ENCODE data around the gene SERF2. TPM values are rescaled to one million over a fixed set of nuclear protein-coding genes. Genes with fewer than 3 reads are reported as not detected.
A peak's percentile ranks its signal among the peaks of the same experiment; 100 is the strongest.

SERF2 gene
- total RNA-seq, 1 donor from 2014 or later: 175 TPM

DNA sequence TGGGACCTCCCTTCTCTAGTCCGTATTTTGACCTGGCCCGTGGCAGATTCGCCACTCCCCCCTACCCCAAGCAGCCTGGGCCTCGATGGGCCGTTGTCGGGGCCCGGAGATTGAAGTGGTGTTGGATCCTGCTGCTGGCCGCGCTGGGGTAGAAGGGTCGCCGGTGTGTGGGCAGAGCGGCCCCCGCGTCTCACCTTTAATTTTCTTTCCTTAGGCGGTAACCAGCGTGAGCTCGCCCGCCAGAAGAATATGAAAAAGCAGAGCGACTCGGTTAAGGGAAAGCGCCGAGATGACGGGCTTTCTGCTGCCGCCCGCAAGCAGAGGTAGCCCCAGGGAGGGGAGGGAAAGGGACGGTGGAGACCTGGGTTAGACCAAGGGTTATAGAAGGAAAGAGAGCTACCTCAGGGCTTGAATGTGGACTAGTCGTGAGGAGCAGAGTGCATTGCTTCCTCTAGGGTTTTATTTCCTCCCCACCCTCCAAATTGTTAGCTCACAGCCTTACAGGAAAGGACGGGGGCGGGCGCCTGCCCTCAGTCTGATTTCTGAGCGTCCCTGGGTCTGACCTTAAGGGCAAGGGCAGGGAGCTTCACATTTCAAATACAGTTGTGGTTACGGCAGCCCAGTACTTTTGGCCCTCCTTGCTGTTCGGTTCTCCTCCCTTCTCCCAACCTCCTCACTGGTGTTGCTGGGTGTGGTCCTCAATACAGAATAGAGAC, 799 bp downstream of the SERF2 start:
- Histone ChIP-seq H3K27ac (ENCODE audit: low read depth, low read length) (peak overlapping the region; percentile 99), H3K9ac (ENCODE audit: low read depth in 1 of 3, low read length in 3 of 3) (peak overlapping the region; percentile 100), H3K4me3 (ENCODE audit: low read length in 3 of 3) (peak overlapping the region; percentile 90 to 100 (median 93)), H3K9me3 (ENCODE audit: control insufficient read depth in 3 of 3, low read length in 3 of 3) (no peaks in the 10 kb centered on the region), H3K36me3 (ENCODE audit: control insufficient read depth in 3 of 3, insufficient read depth in 3 of 3, low read length in 3 of 3) (peaks cover 29 to 43% (median 38%) of the 10 kb centered on the region in 3 donors), H3K4me1 (ENCODE audit: control insufficient read depth in 3 of 3, insufficient read depth in 3 of 3, low read length in 3 of 3) (peaks cover 40 to 53% (median 41%) of the 10 kb centered on the region in 3 donors), H3K27me3 (ENCODE audit: control insufficient read depth in 3 of 3, insufficient read depth in 3 of 3, low read length in 3 of 3) (no peaks in the 10 kb centered on the region)

DNA sequence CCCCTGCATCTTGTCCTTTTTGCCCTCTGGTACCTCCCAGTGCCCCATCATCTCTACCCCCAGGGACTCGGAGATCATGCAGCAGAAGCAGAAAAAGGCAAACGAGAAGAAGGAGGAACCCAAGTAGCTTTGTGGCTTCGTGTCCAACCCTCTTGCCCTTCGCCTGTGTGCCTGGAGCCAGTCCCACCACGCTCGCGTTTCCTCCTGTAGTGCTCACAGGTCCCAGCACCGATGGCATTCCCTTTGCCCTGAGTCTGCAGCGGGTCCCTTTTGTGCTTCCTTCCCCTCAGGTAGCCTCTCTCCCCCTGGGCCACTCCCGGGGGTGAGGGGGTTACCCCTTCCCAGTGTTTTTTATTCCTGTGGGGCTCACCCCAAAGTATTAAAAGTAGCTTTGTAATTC, 1.5 kb downstream of the SERF2 start:
- Histone ChIP-seq H3K9ac (ENCODE audit: low read depth in 1 of 3, low read length in 3 of 3) (peak overlapping the region; percentile 100), H3K36me3 (ENCODE audit: control insufficient read depth in 3 of 3, insufficient read depth in 3 of 3, low read length in 3 of 3) (peaks cover 29 to 43% (median 40%) of the 10 kb centered on the region in 3 donors), H3K27ac (ENCODE audit: low read depth, low read length) (peak overlapping the region; percentile 99), H3K9me3 (ENCODE audit: control insufficient read depth in 3 of 3, low read length in 3 of 3) (no peaks in the 10 kb centered on the region), H3K4me3 (ENCODE audit: low read length in 3 of 3) (peak overlapping the region; percentile 90 to 100 (median 93)), H3K4me1 (ENCODE audit: control insufficient read depth in 3 of 3, insufficient read depth in 3 of 3, low read length in 3 of 3) (peaks cover 45 to 59% (median 45%) of the 10 kb centered on the region in 3 donors), H3K27me3 (ENCODE audit: control insufficient read depth in 3 of 3, insufficient read depth in 3 of 3, low read length in 3 of 3) (no peaks in the 10 kb centered on the region)

GRCh38 chr15:43794269-43795037, 2.3 kb downstream of the SERF2 start:
- Histone ChIP-seq H3K9ac (ENCODE audit: low read depth in 1 of 3, low read length in 3 of 3) (peak overlapping the region; percentile 22 to 100 (median 100)), H3K27me3 (ENCODE audit: control insufficient read depth in 3 of 3, insufficient read depth in 3 of 3, low read length in 3 of 3) (no peaks in the 10 kb centered on the region), H3K36me3 (ENCODE audit: control insufficient read depth in 3 of 3, insufficient read depth in 3 of 3, low read length in 3 of 3) (peaks cover 37 to 50% (median 47%) of the 10 kb centered on the region in 3 donors), H3K27ac (ENCODE audit: low read depth, low read length) (peak overlapping the region; percentile 99), H3K9me3 (ENCODE audit: control insufficient read depth in 3 of 3, low read length in 3 of 3) (no peaks in the 10 kb centered on the region), H3K4me1 (ENCODE audit: control insufficient read depth in 3 of 3, insufficient read depth in 3 of 3, low read length in 3 of 3) (peaks cover 45 to 67% (median 52%) of the 10 kb centered on the region in 3 donors), H3K4me3 (ENCODE audit: low read length in 3 of 3) (peak overlapping the region in 2 of 3 donors; percentile 93 to 100)

- Histone ChIP-seq H3K4me3 (ENCODE audit: low read length in 3 of 3) (peak overlapping the region in 2 of 3 donors; percentile 8 to 35), H3K27ac (ENCODE audit: low read depth, low read length) (peak overlapping the region; percentile 99), H3K36me3 (ENCODE audit: control insufficient read depth in 3 of 3, insufficient read depth in 3 of 3, low read length in 3 of 3) (peaks cover 38 to 56% (median 53%) of the 10 kb centered on the region in 3 donors), H3K4me1 (ENCODE audit: control insufficient read depth in 3 of 3, insufficient read depth in 3 of 3, low read length in 3 of 3) (peaks cover 51 to 74% (median 59%) of the 10 kb centered on the region in 3 donors), H3K27me3 (ENCODE audit: control insufficient read depth in 3 of 3, insufficient read depth in 3 of 3, low read length in 3 of 3) (no peaks in the 10 kb centered on the region), H3K9ac (ENCODE audit: low read depth in 1 of 3, low read length in 3 of 3) (no peak overlapping the region), H3K9me3 (ENCODE audit: control insufficient read depth in 3 of 3, low read length in 3 of 3) (no peaks in the 10 kb centered on the region)
Measured at GRCh38 chr15:43795197-43795596, 3.1 kb downstream of the SERF2 start.

GRCh38 chr15:43795997-43796396, 3.9 kb downstream of the SERF2 start:
- peaks cover 54 to 76% (median 63%) of the 10 kb centered on the region in 3 donors for H3K4me1 ChIP-seq (ENCODE audit: control insufficient read depth in 3 of 3, insufficient read depth in 3 of 3, low read length in 3 of 3)
- H3K4me3 ChIP-seq (ENCODE audit: low read length in 3 of 3): peak overlapping the region in 1 of 3 donors; percentile 5
- H3K9ac ChIP-seq (ENCODE audit: low read depth in 1 of 3, low read length in 3 of 3): no peak overlapping the region
- H3K27me3 ChIP-seq (ENCODE audit: control insufficient read depth in 3 of 3, insufficient read depth in 3 of 3, low read length in 3 of 3): no peaks in the 10 kb centered on the region
- peaks cover 38 to 56% (median 53%) of the 10 kb centered on the region in 3 donors for H3K36me3 ChIP-seq (ENCODE audit: control insufficient read depth in 3 of 3, insufficient read depth in 3 of 3, low read length in 3 of 3)
- no peak overlapping the region for H3K27ac ChIP-seq (ENCODE audit: low read depth, low read length)
- no peaks in the 10 kb centered on the region for H3K9me3 ChIP-seq (ENCODE audit: control insufficient read depth in 3 of 3, low read length in 3 of 3)

- Histone ChIP-seq H3K4me1 (ENCODE audit: control insufficient read depth in 3 of 3, insufficient read depth in 3 of 3, low read length in 3 of 3) (peaks cover 59 to 75% (median 67%) of the 10 kb centered on the region in 3 donors), H3K9ac (ENCODE audit: low read depth in 1 of 3, low read length in 3 of 3) (peak overlapping the region in 1 of 3 donors; percentile 63), H3K27me3 (ENCODE audit: control insufficient read depth in 3 of 3, insufficient read depth in 3 of 3, low read length in 3 of 3) (no peaks in the 10 kb centered on the region), H3K27ac (ENCODE audit: low read depth, low read length) (no peak overlapping the region), H3K9me3 (ENCODE audit: control insufficient read depth in 3 of 3, low read length in 3 of 3) (no peaks in the 10 kb centered on the region), H3K4me3 (ENCODE audit: low read length in 3 of 3) (no peak overlapping the region), H3K36me3 (ENCODE audit: control insufficient read depth in 3 of 3, insufficient read depth in 3 of 3, low read length in 3 of 3) (peaks cover 40 to 56% (median 55%) of the 10 kb centered on the region in 3 donors)
Measured at GRCh38 chr15:43796566-43796965, 4.4 kb downstream of the SERF2 start.

- H3K27me3 ChIP-seq (ENCODE audit: control insufficient read depth in 3 of 3, insufficient read depth in 3 of 3, low read length in 3 of 3): no peaks in the 10 kb centered on the region
- H3K36me3 ChIP-seq (ENCODE audit: control insufficient read depth in 3 of 3, insufficient read depth in 3 of 3, low read length in 3 of 3): peaks cover 45 to 57% (median 55%) of the 10 kb centered on the region in 3 donors
- H3K4me3 ChIP-seq (ENCODE audit: low read length in 3 of 3): peak overlapping the region; percentile 93 to 99 (median 98)
- peak overlapping the region in 2 of 3 donors; percentile 75 to 97 for H3K9ac ChIP-seq (ENCODE audit: low read depth in 1 of 3, low read length in 3 of 3)
- peak overlapping the region; percentile 90 for H3K27ac ChIP-seq (ENCODE audit: low read depth, low read length)
- no peaks in the 10 kb centered on the region for H3K9me3 ChIP-seq (ENCODE audit: control insufficient read depth in 3 of 3, low read length in 3 of 3)
- peaks cover 48 to 59% (median 53%) of the 10 kb centered on the region in 3 donors for H3K4me1 ChIP-seq (ENCODE audit: control insufficient read depth in 3 of 3, insufficient read depth in 3 of 3, low read length in 3 of 3)
Measured at GRCh38 chr15:43799209-43799944, 7.3 kb downstream of the SERF2 start.

DNA sequence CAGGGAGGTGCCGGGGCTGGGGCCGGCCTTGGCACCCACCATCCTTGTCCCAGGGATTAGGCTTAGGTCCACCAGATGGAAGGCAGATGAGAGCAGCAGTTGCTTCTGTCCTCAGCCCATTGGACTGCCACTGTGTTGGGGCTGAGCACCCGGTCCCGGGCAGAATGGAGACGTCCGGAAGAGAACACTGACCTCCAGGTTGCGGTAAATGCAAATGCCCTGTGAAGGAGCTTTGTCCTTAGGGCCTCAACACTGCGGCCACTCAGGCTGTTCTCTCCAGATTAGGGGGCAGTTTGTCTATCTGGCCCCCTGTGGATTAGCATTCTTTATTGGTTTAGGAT, 7.8 kb downstream of the SERF2 start, which contains the start of gene SERINC4:
SERINC4 (minus strand) TSS at position 276 of the 341 bp plus-strand sequence; CDS start at position 42, 234 bp downstream.
- peak within 1 kb of the TSS; percentile 75 to 97 (median 92) for H3K9ac ChIP-seq (ENCODE audit: low read depth in 1 of 3, low read length in 3 of 3)
- peak within 1 kb of the TSS; percentile 90 for H3K27ac ChIP-seq (ENCODE audit: low read depth, low read length)
- H3K27me3 ChIP-seq (ENCODE audit: control insufficient read depth in 3 of 3, insufficient read depth in 3 of 3, low read length in 3 of 3): no peaks in the 10 kb centered on the region
- H3K36me3 ChIP-seq (ENCODE audit: control insufficient read depth in 3 of 3, insufficient read depth in 3 of 3, low read length in 3 of 3): peaks cover 44 to 57% (median 55%) of the 10 kb centered on the region in 3 donors
- H3K4me1 ChIP-seq (ENCODE audit: control insufficient read depth in 3 of 3, insufficient read depth in 3 of 3, low read length in 3 of 3): peaks cover 42 to 53% (median 48%) of the 10 kb centered on the region in 3 donors
- no peaks in the 10 kb centered on the region for H3K9me3 ChIP-seq (ENCODE audit: control insufficient read depth in 3 of 3, low read length in 3 of 3)
- H3K4me3 ChIP-seq (ENCODE audit: low read length in 3 of 3): peak within 1 kb of the TSS; percentile 93 to 99 (median 98)

DNA sequence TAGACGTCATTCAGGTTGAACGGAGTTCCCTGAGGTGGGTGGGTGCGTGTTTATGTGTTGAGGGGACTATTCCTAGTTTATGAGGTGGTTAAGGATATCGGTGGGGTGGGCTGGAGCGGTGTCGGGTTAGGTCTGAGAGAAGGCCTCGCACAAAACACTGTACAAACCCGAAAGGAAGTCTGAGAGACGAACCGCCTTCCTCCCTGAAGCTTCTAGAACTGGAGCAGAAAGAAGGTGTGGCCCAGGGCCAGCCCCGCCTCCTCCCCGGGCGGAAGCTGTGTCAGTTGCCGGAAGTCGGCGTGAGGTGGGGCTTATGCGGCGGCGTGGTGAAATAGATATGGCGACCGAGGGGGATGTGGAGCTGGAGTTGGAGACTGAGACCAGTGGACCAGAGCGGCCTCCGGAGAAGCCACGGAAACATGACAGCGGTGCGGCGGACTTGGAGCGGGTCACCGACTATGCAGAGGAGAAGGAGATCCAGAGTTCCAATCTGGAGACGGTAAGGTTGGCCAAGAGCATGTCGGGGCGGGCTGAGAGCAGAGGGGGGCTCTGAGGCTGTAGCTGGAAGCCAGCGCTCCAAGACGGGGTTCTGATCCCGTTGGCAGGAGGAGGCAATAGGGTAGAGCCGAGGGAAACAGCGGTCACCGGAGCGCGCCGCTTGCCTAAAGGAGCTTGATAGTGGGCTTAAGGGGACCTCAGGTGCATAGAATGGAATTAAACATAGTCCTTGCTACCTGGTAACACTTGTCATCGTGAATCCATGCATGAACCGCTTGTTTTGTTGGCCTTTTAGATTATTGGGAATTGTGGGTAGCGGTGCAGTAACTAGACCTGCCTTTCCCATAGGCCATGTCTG, 8.4 kb downstream of the SERF2 start, which contains the start of gene HYPK:
HYPK (plus strand) TSS at position 314 of the 856 bp plus-strand sequence; CDS start at position 338, 24 bp downstream.
- Histone ChIP-seq H3K27ac (ENCODE audit: low read depth, low read length) (peak within 1 kb of the TSS; percentile 90), H3K27me3 (ENCODE audit: control insufficient read depth in 3 of 3, insufficient read depth in 3 of 3, low read length in 3 of 3) (no peaks in the 10 kb centered on the region), H3K9me3 (ENCODE audit: control insufficient read depth in 3 of 3, low read length in 3 of 3) (no peaks in the 10 kb centered on the region), H3K4me3 (ENCODE audit: low read length in 3 of 3) (peak within 1 kb of the TSS; percentile 93 to 99 (median 98)), H3K36me3 (ENCODE audit: control insufficient read depth in 3 of 3, insufficient read depth in 3 of 3, low read length in 3 of 3) (peaks cover 43 to 55% (median 53%) of the 10 kb centered on the region in 3 donors), H3K9ac (ENCODE audit: low read depth in 1 of 3, low read length in 3 of 3) (peak within 1 kb of the TSS; percentile 75 to 97 (median 92)), H3K4me1 (ENCODE audit: control insufficient read depth in 3 of 3, insufficient read depth in 3 of 3, low read length in 3 of 3) (peaks cover 36 to 47% (median 42%) of the 10 kb centered on the region in 3 donors)

All from skeletal muscle tissue (tissue), 4 donors.